GM04504 (cell line): ENCODE results near the gene TRAPPC3.
"Not testable (repeated sequence)": the region's sequence is repeated elsewhere in the genome, so short reads cannot be mapped to it uniquely, and the experiment has no call there.

Source experiments
- DNase-seq: peaks from one replicate; pipeline ENCODE4 v3.0.0-alpha.2; 2012; ENCODE audit warnings: low read depth

TRAPPC3 gene

DNA sequence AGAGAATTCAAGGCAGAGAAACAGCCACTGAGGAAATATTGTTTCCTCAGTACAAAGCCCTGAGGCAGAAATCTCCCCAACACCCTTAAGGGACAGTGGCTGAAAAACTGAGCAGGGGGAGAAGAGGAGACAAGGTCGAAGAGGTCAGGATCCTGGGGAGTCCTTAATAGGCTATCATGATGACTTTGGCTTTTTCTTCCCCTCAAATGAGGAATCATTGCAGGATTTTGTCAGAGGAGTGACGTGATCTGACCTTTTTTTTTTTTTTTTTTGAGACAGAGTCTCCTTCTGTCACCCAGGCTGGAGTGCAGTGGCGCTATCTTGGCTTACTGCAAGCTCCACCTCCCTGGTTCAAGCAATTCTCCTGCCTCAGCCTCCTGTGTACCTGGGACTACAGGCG, 16.9 kb upstream of the TRAPPC3 start:
- no peak for DNase-seq

DNA sequence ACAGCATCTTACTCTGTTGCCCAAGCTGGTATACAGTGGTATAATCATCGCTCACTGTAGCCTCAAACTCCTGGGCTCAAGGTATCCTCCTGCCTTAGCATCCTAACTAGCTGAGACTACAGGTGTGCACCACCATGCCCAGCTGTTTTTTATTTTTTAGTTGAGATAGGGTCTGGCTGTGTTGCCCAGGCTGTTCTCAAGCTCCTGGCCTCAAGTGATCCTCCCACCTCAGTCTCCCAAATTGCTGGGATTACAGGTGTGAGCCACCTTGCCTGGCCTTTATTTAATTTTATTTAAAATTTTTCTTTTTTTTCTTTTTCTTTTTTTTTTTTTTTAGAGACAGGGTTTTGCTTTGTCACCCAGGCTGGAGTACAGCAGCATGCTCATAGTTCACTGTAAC, 15.9 kb upstream of the TRAPPC3 start:
- no peak for DNase-seq

DNA sequence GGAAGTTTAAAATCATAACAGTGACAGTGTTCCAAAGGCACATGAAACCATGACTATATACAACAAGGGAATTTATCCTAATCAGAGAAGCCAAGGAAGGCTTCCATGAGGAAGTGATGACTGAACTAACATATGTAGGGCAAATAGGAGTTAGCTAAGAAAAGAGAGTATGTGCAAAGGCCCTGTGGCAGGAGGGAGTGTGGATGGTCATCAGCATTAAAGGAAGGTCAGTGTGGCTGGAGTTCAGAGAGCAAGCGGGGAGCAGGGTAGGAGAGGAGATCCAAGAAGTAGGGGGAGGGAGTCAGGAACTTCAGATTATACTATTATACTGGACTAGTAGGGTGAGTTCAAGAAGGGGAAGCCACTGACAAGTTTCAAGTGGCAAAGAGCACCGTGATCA, 15.1 kb upstream of the TRAPPC3 start:
- DNase-seq: no peak

DNA sequence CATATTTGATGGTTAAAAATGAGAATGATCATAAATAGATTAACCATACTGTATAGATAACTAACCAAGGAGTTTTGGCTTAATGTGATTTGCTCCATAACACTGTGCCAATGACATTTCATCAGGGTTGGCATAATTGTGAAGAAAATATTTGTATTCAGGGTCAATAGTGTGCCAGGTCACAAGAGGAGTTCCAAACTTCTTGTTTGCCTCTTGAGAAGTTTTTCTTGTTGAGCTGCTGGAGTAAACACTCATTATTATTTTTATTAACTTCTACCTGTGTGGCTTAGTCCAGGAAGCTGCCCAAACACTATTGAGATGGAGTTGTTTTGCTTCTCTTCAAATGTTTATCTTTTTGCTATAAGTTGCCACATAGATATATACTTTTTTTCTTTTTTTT, 14.1 kb upstream of the TRAPPC3 start:
- no peak for DNase-seq

DNA sequence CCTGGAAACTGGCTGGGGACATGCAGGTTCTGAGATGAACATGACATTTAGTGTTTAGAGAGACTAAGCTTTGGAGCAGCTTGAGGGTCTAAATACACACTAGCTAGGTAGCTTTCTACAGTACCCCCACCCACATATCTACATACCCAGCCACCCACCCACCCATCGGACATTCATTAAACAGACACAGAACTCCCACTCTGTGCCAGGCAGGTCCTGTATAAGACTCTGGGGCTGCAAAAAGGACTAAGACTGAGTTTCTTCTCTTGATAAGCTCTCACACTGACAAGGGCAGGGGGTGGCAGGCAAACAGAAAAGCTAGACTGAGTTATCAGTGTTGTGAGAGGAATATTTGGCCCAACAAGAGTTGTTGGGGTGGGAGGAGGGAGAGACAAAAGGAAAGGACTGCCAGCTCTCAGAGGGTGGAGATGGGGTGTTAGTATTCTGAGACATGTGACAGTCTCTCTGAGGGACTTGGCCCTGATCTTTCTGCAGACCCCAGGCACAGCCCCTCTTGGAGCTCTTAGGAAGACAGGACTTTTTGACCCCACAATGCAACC, 13.5 kb upstream of the TRAPPC3 start:
- no peak for DNase-seq

DNA sequence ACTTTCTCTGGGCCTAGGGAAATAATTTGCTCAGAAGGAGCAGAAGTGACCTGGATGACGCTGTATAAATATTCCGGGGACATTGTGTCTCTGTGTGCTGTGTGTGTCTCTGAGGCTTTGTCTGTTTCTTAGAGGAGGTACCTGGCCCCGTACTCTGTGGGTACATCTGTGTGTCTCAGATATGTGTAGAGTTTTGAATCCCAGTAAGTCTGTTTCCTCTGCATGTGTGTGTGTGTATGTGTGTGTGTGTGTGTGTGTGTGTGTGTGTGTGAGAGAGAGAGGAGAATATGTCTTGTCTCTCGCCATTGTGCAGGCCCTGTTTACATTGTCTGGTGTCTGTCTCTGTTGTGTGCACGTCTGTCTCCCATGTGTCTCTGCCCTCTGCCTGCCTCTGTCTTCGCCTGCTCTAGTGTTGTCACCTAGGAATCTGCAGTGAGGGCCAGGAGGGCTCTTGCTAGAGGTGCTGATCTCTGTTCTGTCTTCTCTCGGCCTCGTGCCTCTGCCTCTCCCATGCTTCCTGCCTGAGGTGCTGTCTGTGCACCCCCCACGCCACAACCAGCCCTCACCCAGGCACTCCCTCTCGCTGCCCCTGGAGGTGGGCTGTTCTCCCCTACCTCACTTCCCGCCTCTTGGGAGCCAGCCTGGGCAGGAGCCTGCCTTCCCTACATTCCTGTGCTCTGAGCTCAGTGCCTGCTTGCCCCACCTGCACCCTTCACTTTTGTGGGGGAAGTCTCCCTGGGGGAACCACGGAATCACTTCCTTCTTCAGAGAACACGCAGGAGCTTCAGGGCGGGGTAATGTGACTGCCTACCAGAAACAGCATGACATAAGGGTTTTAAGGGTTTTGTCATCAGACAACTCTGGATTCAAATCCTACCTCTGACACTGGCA, 12.6 kb upstream of the TRAPPC3 start:
- no peak for DNase-seq

DNA sequence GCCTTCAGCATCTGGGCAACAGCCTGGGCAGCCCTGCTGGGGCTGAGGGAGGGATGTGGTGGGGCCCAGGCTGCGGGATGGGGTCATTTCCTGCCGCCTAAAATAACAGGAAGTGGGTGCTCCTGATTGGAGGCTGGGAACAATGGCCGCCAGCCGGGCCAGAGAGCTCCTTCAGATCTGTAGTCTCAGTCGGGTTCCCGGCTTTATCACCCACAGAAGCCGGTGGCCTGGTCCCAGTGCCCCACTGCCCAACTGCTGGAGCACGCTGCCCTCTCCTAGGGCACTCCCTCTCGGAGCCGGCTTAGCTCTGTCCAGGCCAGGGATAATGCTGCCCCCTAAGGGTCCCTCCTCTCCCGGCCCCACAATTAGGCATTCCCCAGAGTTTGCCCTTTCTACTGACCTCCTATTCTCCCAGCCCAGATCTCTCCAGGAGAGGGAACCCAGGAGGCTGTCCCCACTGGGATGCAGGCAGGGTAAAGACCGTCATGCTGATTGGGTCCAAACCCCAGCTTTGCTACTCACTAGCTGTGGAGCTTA, 11.7 kb upstream of the TRAPPC3 start:
- no peak for DNase-seq

DNA sequence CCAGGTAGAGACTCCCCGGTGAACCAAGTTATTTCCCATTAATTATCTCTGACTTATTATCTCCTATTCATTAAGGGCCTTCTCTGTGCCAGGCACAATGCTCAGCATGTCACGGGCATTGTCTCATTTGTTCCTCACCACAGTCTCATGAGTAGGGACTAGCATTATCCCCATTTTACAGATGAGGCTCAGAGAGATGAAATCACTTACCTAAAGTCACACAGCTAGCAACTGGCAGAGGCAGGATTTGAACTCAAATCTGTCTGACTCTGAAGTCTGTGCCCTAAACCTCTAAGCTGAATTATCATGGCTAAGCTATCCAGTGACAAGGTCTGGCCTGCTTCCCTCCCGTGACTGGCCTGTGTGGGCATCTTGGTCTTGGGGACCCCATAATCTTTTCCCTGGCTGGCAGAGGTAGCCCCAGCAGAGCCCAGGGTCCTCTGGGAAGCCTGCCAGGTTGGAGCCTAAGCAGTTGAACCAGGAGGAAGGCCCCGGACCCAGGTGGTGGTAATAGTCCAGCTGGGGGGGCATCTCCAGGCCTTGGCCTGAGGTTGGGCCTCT, 11.2 kb upstream of the TRAPPC3 start:
- DNase-seq: no peak

DNA sequence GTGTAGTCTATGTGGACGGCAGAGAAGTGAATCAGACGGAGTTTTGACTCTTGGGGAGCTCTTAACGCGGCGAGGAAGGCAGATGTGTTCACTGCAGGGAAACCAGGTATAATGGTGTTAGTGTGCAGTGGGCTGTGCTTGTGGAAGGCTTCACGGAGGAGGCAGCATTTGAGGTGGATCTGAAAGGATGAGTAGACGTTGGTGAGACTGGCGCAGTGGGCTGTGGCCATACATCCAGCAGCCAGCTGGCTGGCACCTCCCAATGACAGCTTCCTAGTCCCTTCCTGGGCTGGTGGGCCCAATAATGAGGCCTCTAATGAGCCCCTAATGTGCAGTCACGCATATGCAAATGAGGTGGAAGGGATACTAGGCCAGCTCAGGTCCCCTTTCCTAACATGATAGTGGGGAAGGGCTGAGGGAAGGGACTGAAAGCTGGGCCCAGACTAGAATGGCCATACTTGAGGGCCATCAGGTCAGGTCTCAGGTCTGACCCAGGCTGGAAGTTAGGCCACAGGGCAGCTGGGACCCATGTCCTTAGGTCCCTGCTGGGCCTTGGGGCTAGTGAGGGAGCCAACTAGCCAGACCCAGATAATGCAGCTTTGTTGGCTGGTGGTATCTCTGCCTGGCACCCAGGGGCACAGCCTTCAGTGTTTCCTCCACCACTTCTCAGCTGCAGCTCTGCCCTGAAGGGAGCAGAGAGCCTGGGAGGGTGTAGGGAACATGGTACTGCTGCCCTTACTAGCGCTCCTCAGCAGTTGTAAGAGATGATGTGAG, 10.5 kb upstream of the TRAPPC3 start:
- no peak for DNase-seq

DNA sequence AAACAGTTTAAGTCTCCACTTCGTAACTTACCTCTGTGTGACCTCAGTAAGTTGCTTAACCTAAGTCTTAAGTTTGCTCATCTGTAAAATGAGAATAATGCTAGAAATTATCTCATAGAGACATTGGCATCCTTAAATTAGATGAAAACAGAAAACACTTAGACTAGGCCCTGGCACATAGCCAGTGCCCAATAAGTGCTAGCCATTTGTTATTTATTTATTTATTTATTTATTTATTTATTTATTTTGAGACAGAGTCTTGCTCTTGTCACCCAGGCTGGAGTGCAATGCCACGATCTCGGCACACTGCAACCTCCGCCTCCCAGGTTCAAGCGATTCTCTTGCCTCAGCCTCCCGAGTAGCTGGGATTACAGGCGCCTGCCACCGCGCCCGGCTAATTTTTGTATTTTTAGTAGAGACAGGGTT, 9.6 kb upstream of the TRAPPC3 start:
- DNase-seq: not testable (repeated sequence)

DNA sequence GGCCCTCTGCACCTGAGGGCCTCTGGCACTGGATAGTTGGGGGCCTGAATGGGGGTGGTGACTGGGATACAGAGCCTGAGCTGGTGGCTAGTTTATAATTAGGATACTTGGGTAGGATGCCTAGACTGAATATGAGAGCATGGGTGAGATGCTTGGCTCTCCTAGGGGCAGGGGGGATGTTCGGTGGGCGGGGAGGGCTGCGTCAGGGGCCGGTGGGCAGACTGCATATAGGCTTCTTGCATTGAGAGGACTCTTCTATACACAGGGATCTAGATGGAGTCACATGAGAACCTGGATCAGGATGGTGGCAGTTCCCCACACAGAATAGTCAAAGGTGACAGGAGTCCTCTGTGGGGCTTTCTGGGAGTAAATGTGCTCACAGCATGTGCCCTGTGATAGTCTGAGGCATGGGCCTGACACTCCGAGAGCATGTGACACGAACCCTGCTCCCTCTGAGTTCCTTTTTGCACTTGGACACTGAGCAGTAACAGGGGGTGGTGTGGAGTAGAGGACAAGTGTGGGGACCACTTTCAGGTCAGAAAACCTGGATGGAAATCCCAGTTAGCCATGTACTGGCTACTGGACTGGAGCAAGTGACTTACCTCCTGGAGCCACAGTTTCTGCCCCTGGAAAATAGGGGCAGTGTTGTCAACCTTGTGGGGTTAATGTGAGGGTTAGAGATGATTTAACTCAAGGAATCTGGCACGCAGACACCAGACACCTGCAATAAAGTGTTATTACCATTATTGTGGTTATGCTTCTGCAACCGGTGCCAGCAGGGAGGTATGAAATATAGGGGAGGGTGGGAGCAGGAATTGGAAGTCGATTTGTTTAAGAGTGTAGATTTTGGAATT, 8.9 kb upstream of the TRAPPC3 start:
- DNase-seq: no peak

DNA sequence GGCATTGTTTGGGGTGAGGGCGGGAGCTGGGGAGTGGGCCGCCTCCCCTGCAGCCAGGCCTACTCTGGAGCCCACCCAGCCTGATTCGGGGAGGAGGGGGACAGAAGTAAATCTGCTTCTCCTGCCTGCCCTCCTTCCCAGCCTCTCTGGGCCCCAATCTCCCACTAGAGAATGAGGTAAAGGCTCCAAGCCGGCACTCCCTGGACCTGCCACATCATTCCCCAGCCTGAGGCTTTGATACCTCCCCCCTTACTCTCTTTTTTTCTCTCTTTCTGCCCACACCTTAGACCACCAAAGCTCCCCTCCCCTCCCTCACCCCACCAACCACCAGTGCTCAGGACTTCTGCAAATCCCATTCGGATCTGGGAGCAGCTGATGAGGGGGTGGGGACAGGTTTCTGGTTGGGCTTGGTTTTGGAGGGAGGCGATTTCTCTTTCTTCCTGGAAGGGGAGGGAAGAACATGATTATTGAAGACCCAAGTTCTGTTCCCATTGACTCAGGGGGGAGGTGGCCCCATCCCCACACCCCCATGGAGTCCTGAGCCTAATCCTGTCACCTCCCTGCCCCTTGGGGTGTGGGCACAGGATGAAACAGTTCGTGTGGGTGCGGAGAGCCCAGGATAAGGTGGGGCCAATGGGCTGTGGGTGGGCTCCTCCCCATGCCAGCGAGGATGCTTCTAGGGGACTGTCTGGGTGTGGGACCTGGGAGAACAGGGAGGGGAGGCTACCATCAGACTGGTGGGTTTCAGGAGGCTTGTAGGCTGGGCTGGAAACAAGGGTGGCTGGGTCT, 8.0 kb upstream of the TRAPPC3 start:
- no peak for DNase-seq

DNA sequence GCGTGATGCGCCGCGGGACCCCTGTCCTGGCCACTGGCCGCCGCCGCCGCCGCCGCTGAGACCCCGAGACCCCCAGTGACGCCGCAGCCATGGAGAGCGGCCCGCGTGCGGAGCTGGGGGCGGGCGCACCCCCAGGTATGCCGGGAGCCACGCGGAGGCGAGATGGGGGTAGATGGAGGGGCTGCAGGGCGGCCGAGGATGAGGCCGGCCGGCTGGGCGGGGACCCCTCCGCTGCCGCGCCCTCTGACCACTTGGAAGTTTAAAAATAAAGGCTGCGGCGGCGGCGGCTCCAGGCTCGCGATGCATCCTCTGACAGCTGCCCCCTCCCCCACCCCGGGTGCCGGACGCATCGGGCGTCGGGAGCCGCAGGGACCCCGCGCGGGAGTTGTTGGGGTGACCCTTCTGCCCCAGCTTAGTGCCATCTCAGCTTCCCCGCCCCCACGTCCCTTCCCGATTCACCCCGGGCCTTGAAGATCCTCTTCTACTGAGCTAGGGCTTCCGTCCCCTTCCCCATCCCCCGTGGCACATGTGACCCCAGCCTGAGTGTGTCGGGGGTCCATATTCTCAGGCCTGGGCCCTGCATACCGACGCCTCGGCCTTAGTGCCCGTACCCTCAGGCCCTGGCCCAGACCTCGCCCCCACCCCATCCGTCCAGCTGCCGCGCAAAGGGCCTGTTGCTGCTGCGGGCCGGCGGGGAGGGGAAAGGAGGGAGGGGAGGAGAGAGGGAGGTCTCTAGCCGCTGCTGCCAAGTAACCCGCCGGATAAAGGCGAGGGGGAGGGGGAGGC, 7.2 kb upstream of the TRAPPC3 start:
- DNase-seq: no peak

DNA sequence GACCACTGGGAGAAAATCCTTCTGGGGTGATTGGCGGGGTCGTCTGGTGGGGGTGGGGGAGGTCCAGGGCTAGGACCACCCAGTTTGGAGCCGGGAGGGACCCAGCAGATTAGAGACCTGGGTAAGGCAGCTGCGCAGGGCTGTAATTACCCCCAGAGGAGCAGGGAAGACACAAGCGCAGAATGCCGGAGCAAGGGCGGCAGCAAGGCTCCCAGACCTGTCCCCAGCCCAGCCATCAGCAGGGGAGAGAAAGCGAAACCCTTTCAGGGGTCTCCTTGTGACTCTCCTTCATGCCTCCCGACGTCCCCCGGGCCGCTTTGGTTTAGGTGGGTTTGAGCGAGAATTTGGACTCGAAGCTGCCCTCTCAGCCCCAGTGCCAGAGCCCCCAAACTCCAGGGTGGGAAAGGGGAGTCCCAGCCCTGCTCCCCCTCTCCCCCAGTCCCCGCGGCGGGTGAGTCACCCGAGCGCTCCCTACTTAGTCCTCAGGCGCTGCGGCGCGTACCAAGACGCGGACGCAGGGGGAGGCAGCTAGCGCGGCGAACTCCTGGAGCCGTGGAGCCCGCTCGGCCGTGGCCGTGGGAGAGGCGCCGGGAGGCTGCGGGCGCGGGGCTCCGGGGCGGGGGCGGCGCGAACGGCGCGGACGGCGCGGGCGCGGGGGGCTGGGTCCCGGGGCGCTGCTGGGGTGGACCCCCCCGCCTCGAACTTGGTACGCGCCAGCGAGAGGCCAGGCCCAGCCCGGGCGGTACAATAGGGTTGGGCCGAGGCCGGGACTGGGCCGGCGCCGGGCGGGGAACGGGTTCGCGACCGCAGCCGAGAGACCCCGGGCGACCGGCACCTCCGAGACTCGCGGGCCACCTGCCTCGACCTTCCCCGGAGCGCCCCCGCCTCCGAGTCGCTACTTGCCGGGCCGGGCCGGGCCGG, 6.4 kb upstream of the TRAPPC3 start, which contains the start of gene MAP7D1:
MAP7D1 (plus strand) TSS at position 753 of the 921 bp plus-strand sequence. CDS start 258 bp downstream, outside the sequence.
- DNase-seq: peak; percentile 68

DNA sequence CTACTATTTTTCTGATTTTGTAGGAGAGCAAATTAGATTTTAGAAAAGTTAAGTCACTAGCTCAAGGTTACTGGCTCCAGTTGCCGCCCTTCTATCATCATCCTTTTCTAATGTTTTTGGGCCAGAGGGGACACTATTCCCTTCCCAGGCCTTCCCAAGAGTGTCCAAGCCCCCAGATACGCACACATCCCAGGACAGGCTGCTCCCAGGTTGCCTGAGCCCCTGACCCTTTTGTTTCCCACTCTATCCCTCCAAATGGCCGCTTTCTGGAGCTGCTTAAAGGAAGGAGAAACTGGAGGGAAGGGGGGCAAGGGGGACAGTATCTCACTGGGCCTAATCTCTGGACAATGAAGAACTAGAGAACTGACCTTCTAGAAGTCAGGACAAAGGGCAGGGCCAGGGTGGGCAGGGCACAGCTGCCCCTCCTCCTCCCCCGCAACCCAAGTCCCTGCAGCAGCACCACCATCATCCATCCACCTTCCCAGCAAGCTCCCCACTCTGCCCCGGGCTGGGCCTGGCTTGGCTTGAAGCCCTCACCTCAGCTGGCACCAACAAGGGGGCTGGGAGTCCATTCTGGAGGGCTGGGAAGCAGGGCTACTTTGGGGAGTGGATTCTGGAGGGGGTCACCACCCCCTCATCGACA, 5.6 kb upstream of the TRAPPC3 start:
- no peak for DNase-seq

DNA sequence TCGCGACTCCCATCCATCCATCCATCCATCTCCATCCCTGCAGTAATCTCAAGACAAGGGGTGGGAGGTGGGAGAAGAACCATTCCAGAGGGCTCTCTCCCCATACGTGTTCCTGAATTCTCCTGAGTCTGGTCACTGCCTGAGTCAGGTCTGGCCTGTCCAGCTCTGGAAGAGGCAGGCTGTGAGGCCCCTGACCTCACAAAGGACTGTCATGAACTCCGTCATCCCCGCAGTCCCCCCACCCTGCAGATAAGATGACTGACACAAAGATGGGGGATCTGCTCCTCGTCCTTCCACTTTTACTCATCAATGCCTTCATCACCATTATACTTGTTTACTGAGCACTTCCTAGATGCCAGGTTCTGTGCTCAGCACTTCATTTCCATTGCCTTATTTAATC, 5.0 kb upstream of the TRAPPC3 start:
- DNase-seq: no peak

DNA sequence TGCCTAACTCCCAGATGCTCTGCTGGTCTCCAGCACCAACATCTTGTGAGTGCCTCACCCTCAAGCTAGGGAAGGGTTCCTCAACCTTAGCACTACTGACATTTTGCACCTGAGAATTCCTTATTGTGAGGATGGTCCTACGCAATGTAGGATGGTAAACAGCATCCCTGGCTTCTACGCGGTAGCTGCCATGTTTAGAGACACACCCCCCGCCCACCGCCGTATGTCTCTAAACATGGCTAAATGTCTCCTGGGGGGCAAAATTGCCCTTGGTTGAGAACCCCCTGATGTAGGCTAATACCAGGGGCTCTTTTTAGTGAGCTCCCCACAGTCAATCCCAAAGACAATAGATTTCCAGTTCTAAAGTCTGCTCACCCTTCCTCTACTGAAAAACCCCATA, 4.2 kb upstream of the TRAPPC3 start:
- DNase-seq: no peak

DNA sequence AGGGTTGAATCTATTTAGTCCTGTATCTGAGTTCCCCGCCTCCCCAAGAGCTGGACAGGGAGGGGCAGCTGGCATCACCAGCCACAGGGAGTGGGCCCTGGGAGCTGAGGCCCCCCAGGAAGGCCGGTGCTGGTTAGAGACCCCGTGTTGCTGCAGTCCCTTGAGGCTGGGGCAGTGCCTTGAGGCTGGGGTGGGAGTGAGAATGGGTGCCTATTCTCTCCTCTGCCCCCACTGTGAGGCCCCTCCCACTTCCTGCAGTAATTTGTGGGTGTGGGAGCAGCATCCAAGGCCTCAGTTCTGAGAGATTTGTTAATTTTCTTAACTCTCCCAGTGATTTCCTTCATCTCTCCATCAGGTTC, 2.5 kb upstream of the TRAPPC3 start:
- no peak for DNase-seq
